DMS53 (cell line): Measurements from ENCODE around the gene SLC1A4.

Source experiments
- DNase-seq: peaks from one replicate; lab custom pipeline; 2025; lab: John Stamatoyannopoulos, UW

The SLC1A4 gene

DNA sequence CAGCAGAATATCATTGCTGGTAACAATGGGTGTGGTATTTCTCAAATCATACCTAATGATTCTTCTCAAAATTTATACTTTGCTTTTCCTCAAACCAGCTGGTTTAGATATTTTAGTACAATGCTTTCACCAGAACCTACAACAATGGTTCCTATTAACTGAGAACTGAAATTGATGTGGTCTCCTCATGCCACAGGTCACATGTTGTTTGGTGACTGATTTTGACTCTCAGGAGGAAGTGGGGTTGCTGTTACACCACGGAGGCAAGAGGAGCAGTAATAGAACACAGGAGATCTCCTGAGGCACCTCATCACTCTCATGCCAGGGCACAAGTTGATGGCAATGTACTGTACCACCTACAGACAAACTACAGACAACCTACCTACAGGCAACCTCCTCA lies 64.0 kb downstream of the SLC1A4 start:
- DNase-seq, result no peak

DNA sequence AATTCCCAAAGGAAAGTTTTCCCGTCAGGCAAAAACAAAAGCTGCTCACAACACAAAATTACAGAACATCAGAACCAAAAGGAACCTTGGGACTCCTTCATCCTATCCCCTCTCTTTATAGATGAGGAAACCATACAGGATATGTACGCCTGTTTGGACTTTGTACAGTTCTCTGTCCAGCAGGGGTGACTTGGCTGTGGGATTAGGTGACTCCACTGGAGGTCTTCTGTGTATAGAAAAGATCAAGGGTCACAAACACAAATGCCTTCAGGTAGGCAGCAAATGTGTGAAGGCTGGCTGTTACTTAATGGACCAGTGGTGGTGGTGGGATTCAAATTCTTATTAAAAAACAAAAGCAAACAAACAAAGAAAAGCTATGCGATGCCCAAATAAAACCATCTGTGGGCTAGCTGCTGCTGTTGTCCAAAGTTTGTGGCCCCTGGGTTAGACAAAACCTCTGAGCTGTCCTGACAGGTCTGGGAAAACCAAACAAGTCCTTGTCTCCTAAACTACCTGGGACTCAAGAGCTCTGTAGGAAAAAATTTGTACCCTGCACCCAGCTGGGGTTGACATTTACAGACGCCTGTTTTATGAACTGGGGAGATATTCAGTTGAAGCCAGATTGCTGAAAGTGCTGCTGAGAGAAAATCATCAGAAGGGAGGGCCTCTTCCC lies 65.7 kb downstream of the SLC1A4 start:
- DNase-seq, result no peak

DNA sequence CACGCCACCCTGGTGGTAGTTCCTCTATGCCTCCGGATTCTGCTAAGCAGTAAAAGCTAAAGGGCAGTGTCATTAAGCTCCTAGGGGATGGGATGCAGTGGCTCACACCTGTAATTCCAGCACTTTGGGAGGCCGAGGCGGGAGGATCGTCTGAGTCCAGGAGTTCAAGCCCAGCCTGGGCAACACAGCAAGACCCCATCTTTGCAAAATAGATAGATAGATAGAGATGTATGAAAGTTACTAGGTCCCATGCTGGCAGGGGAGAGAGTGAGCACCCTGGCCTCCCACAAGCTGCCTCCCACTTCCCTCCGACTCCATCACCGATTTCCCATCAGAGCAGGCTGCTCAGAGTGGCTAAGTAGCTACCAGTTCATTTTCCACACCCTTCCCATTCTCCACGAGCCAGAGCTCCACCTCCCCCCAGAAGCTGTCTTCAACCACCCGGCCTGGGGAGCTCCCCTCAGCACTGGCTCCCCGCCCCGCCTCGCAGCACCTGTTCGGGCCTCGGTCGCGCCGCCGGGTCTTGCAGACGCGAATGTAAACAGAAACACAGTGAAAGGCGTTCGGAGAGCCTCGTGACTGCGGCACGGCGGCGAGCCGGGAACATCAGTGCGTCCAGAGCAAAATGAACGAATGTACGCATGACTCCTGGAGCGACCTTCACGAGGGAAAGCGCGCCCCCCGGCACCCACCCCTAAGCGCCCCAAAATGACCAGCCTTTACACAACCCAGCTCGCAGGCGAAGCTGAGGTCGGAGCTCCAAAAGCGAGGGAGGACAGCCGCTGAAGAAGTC lies 66.4 kb downstream of the SLC1A4 start:
- DNase-seq, result peak; percentile 90

DNA sequence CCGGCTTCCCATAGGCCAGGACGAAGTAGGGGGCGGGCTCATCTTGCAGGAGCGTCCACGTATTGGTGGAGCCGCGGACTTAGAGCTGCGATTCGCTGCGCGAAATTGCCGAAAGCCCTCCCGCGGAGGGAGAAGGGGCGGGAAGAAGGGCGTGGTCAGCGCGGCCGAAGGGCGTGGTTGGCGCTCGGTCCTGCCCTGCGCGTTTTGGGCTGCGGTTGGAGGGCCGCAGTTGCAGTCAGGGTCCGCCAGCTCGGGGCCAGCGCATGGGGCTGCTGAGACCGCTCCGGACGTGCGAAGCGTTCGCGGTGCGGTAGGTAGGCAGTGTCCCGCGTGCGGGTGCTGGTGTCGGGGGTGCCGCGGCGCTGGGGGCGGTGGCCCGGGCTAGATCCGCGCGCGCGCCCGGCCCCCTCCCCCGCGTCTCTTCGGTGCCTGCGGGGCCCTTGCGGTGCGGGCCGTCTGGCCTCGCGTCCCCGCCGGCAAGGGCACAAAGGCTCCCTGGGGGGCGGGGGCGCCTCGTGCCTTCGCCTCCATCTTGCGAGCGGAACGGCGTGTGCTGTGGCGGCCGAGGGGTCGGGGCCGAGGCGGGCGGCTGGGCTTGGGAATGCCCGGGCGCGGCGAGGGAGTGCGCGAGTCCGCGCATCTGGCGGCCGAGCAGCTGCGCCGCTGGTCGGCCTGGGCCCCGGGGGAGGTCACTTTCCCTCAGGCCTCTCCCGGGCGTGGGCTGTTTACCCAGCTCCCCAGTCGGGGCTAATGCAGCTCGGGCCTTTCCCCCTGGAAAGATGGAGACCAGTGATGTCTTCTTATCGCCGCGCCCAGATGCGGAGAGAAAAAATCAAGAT lies 67.2 kb downstream of the SLC1A4 start, which contains the start of gene CEP68:
Gene CEP68 (plus strand): TSS at position 202 of the 839 bp plus-strand sequence. CDS start 13,029 bp downstream, outside the sequence.
- DNase-seq, result peak; percentile 99

DNA sequence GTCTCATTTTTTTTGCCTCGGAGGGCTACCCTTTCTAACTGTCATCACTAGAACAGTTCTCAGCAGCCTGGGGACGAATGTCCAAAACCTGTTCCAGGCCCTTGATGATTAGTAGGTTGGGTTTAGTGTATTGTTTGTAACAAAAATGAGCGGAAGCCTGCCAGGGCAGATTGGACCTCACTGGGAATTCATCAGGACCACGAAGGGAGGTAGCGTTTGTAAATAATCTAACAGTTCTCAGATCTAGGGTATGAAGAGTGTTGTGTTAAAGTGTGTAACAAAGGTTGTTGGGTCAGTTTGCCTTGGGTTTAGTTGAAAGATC lies 67.8 kb downstream of the SLC1A4 start:
- DNase-seq, result no peak

DNA sequence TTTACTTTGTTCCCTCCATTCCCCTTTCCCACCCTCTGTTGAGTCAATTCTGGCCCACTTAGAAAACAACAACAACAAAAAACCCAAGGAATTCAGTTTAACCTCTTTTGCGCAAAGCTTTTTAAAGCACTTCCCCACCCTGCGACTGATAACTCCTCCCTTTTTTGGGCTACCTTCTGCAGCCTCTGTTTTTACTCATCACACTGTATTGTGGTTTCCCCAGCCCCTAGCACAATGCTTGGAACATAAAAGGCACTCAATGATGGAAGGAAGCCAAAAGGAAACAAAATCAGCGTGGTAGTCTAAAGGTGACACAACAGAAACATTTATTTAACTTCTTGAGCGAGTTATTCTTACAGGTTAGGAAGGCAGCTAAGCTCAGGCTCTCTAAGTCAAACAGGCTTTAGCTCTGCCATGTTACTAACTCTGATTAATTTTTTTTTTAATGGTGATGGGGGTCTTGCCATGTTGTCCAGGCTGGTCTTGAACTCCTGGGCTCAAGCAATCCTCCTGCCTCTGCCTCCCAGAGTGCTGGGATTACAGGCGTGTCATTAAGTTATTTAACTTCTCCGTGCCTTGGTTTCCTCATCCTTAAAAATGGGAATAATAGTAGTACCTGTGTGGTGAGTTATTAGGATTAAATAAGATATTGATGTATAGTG lies 68.3 kb downstream of the SLC1A4 start:
- peak; percentile 63 for DNase-seq

DNA sequence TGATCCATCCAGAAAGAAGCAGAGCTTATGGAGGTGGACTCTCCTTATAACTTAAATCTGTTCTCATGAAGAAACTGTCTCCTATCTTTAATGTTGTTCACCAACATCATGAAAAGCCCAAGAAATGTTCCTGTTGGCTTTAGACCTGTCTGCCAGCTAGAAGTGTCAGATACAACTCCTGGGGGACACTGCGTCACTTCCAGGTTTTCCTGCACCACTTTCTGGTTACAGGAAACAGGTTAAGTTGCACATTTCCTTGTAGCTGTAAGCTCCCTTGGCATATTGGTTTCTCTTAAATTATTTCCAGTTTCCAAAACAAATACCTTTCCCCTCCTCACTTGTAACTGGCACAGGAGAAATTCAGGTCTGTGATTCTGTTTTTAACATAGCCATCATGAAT lies 69.9 kb downstream of the SLC1A4 start:
- DNase-seq, result no peak

DNA sequence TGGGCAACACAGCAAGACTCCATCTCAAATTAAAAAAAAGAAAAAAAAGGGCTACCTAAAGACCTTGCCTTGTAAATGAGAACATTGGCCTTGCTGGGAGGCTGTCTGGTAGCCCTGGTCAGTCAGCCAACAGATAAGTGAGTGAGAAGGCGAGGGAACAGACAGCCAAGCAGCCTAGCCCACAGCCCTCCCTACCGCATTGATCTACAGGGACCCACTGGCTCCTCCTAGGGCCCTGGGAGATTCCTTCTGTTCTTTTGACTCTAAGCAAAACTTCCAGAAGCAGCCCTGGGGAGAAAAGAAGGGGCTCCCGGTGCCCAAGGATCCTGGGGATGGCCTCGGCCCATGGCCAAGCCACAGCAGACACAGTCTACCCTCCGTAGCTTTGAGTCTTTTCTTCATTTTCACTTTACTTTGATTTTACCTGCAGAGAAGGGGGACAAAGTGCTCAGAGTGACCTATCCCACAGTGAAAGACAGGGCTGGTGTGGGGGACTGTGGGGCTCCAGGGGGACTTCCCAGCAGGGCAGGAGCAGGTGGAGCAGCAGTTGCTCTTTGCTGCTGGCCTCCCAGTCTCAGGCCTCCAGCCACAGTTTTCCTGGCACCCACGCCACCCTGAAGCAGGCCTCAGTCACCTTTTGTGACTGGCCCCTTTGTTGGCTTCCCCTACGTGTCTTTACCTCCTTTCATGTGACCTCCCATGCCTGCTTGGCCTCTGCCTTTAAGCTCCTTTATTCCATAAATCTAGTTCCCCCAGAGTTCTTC lies 72.1 kb downstream of the SLC1A4 start:
- no peak for DNase-seq

DNA sequence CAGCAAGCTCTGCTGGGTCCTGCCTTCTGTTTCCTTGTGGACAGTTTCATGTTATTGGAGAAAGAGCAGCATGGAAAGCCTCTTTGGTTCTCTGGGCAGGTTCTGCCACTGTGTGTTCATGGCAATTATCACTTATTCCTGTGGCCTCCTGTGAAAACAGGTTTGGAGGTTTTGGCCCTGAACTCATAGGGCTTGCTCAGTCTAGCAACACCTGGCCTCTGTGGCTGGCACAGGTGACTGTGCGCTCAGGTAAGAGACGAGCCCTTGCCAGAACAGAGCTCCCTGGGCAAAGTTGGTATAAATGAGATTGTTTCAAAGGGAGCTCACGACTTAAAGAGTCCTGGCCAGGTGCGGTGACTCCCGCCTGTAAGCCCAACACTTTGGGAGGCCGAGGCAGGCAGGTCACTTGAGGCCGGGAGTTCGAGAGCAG lies 72.7 kb downstream of the SLC1A4 start:
- DNase-seq, result no peak

DNA sequence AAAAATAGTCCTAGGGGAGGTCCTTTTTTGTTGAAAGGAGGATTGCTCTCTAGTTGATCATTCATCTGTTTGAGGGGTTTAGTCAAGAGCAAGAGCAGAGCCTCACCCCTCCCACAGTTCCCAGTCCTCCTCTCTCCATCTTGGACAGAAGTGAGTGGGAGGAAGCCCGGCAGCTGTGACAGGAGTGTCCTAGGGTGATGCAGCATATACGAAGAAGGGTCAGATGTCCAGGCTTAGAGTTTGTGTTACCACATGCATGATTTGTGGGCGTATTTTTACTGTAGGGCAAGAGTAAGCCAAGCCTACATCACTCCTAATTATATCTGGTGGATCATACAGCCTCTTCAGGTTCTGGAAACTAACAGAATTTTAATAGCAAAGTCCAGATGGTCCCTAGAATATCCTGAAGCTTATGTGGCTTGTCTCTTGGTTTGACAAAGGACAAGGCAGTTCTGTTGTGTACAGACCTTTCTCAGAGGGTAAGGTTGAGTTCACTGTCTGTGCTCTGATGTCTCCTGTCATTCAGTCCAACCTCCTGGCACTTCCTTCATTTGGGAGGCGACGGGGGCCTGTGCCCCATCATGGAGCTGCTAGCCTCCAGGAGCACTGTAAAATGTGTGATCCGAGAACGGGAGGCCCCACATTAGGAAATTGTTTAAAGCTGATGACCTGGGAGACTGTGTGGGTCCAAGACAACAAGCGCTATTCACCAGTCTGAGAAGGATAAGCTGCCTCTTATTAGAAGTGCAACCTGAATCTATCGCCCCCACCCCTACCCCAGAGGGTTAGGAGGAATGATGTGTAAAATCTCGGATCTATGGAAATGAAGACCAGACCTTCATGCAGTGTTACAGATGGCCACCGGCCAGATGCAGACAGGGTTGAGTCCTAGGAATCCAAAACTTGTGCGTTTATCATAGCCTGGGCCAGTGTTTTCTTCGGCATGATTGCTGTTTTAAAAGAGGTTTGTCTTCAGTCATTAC lies 73.9 kb downstream of the SLC1A4 start:
- DNase-seq, result no peak

DNA sequence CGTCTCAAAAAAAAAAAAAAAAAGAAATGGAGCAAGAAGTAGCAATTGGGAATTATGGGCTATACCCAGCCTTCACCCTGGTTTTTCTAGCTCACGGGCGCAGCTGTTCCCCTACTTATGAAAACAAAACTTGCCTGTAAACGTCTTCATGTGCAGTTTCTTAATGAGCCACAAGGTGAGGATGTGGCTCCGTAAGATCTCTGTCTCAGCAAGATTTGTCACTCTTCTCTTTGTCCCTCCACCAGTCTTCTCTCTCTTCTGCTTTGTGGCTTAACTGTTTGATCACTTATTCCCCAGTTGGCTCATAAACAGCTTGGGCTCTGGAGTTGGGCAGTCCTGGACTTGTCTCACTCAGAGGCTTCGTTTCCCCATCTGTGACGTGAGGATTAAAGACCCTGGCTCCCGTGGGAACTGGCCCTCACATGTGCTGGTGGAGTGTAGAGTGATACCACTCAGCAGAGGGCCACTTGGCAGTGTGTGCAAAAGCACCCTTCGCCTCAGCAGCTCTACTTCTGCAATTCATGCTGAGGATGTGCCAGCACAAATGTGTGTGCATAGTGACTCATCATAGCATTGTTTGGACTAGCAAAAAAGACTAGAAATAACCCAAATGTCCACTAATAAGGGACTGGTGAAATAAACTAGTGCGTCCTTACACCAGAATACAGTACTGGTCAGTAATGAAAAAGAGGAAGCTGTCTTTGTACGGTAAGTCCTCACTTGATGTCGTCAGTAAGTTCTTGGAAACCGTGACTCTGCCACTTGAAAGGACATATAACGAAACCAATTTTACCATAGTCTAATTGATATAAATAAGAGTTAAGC lies 75.7 kb downstream of the SLC1A4 start:
- peak; percentile 95 for DNase-seq

DNA sequence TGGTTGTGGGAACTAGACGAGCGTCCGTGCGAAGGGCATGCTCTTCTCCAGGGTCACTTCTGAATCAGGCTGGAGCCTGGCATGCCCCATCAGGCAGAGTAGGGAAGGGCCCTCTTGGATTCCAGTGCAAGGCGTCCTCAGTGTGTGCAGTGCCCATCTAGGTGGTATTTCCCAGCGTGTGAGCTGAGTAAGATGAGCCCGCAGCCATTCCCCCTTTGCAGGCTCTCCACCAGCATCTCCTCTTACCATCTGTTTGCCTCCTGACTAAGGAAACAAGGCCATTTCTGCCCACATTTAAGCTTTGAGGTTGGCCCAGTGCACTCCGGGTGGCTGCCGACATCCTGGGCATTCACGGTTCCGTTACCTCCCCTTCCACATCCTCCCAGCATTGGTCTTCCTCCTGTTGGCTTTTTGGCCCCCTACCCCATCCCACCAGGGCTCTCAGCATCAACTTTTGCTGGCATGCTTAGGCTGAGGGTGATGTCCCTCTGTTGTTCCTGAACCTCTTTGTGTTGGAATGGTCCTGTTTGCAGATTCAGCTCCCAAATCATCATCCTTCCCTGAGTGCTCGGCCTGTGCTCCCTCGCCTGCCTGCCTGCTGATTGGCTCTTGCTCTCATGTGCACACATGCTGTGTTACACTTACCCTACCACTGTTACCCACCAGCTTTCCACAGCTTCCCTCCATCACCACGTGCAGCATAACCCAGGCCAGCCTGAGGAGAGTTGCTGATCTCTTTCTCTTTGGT lies 78.8 kb downstream of the SLC1A4 start:
- no peak for DNase-seq

DNA sequence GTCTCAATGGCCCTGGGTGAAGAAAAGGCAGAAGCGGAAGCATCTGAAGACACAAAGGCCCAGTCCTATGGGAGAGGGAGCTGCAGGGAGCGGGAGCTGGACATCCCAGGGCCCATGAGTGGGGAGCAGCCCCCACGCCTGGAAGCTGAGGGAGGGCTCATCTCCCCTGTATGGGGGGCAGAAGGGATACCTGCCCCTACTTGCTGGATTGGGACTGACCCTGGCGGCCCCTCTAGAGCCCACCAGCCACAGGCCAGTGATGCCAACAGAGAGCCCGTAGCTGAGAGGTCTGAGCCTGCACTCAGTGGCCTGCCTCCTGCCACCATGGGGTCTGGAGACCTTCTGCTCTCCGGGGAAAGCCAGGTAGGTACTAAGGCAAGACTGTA lies 80.2 kb downstream of the SLC1A4 start:
- no peak for DNase-seq

DNA sequence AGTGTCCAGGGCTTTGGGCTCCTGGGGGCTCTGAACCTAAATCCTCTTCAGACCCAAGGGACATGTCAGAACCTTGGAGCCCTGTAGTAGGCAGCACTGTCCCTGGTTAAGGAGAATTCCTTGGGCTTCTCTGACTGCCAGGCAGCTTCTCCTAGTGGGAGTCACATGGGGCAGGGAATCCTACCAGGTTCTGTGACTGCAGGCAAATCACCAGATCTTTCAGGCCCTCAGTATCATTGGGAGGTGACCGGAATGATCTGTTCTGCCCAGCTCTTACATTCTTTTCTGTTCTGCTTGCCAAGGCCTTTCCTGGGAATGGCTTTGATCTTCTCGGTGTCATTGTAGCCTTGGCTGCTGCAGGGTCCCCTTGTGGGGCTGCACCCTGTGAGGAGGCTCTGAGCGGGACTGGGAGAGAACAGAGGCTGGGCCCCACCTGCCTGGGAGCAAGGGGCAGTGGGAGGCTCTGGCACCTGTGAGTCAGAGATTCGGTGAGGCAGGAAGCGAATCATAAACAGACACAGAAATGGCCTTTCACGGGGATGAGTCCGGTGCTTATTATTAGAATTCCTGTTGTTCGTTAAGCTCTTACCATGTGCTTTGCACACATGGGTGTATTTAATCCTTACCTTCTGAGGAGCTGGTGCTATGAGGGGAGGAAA lies 81.1 kb downstream of the SLC1A4 start:
- peak; percentile 12 for DNase-seq

DNA sequence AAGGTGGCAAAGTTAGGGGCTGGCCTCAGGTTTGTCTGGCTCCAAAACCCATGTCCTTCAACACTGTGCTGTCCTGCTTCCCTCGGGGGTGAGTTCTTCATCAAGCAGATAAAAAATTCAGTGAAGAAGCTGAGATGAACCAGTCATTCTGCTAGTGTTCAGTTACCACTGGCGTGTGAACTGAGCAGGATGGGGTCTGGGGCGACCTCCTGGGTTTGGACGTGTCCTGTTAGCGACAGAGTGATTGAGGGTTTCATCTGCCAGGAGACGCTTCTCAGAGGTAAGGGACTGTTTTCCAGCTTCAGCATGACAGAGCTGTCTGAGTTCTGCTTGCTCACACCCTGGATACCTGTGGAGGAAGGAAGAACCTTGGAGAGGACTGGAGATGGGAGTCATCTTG lies 81.7 kb downstream of the SLC1A4 start:
- DNase-seq, result no peak

DNA sequence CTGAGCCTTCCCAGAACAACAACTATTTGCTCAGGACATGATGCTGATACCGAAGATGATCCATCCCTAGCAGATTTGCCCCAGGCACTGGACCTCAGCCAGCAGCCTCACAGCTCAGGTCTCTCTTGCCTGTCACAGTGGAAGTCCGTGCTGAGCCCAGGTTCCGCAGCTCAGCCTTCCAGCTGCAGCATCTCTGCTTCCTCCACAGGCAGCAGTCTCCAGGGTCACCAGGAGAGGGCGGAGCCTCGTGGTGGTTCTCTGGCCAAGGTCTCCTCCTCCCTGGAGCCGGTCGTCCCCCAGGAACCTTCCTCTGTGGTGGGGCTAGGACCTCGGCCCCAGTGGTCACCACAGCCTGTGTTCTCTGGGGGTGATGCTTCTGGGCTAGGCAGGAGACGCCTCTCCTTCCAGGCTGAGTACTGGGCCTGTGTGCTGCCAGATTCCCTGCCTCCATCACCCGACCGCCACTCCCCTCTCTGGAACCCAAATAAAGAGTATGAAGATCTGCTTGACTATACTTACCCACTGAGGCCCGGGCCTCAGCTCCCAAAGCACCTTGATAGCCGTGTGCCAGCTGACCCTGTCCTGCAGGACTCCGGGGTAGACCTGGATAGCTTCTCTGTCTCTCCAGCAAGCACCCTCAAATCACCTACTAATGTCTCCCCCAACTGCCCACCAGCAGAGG lies 82.4 kb downstream of the SLC1A4 start:
- peak; percentile 39 for DNase-seq

DNA sequence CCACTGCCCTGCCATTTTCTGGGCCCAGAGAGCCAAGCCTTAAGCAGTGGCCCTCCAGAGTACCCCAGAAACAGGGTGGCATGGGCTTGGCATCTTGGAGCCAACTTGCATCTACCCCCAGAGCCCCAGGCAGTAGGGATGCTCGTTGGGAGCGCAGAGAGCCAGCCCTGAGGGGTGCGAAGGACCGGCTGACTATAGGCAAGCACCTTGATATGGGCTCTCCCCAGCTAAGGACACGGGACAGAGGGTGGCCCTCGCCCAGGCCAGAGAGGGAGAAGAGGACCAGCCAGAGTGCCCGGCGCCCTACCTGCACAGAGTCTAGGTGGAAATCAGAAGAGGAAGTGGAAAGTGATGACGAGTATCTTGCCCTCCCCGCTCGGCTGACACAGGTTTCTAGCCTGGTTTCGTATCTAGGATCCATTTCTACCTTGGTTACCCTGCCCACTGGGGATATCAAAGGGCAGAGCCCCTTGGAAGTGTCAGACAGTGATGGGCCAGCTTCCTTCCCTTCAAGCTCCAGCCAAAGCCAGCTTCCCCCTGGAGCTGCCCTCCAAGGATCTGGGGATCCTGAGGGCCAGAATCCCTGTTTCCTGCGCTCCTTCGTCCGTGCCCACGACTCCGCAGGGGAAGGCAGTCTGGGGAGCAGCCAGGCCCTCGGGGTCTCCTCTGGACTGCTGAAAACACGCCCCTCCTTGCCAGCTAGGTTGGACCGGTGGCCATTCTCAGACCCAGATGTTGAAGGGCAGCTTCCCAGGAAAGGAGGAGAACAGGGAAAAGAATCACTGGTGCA lies 83.2 kb downstream of the SLC1A4 start:
- DNase-seq, result no peak
